GM18508 (cell line): Measurements from ENCODE around the gene FGB.

ENCODE experiments used
- ATAC-seq: cut with Tn5 transposase; IDR thresholded peaks from one replicate; pipeline ENCODE4 v1.9.1; 2021; ENCODE audit warnings: moderate number of reproducible peaks; ENCODE audit not compliant: insufficient read depth, unreplicated experiment

FGB gene

DNA sequence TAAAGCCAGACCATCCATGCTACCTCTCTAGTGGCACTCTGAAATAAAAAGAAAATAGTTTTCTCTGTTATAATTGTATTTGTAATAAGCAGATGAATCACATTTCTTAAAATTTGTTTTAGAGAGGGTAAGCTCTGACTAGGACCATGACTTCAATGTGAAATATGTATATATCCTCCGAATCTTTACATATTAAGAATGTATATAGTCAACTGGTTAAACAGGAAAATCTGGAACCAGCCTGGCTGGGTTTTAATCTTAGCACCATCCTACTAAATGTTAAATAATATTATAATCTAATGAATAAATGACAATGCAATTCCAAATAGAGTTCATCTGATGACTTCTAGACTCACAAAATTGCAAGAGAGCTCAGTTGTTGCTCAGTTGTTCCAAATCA is 1.5 kb downstream of the FGB start:
- ATAC-seq = no peak

GRCh38 chr4:154565704-154566103 is 2.9 kb downstream of the FGB start:
- ATAC-seq = no peak

DNA sequence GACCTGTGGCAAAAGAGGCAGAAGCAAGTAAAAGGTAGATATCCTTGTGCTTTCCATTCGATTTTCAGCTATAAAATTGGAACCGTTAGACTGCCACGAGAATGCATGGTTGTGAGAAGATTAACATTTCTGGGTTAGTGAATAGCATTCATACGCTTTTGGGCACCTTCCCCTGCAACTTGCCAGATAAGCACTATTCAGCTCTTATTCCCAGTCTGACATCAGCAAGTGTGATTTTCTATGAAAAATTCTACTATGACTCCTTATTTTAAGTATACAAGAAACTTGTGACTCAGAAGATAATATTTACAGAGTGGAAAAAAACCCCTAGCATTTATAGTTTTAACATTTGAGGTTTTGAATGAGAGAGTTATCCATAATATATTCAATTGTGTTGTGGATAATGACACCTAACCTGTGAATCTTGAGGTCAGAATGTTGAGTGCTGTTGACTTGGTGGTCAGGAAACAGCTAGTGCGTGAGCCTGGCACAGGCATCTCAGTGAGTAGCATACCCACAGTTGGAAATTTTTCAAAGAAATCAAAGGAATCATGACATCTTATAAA is 3.9 kb downstream of the FGB start:
- no peak for ATAC-seq

DNA sequence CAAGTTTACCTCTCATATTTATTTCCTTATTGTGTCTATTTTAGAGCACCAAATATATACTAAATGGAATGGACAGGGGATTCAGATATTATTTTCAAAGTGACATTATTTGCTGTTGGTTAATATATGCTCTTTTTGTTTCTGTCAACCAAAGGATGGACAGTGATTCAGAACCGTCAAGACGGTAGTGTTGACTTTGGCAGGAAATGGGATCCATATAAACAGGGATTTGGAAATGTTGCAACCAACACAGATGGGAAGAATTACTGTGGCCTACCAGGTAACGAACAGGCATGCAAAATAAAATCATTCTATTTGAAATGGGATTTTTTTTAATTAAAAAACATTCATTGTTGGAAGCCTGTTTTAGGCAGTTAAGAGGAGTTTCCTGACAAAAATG is 6.2 kb downstream of the FGB start:
- no peak for ATAC-seq

- no peak for ATAC-seq
These were observed 6.8 kb downstream of the FGB start for GRCh38 chr4:154569584-154569983.

DNA sequence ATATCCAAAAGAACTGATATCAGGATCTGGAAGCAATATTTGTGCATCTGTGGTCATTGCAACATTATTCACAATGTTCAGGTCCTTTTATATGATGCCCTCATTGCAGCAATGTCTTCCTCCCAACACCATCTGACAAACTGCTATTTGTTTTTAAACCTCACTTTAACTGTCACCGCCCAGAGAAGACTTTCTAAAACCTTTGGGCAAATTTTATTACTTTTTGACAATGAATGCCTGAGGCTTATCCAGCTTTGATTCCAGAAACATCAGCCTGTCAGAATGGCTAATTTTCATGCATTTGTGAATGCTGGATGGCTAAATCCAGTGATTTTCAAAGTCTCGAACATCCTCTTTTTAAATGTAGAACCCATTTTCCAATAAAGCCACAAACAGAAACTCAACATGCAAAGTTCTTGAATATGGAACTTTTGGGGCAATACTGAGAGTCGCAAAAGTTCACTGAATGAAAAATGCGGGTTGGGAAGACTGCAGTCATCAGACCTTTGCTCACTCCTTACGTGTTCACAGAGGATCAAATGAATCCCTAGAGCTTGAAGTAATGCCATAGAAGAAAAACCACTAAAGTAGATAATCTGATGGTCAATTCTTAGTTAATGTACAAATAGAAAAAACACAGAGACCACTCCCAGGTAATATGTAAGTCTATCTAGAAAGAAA is 10.5 kb downstream of the FGB start:
- ATAC-seq = no peak

DNA sequence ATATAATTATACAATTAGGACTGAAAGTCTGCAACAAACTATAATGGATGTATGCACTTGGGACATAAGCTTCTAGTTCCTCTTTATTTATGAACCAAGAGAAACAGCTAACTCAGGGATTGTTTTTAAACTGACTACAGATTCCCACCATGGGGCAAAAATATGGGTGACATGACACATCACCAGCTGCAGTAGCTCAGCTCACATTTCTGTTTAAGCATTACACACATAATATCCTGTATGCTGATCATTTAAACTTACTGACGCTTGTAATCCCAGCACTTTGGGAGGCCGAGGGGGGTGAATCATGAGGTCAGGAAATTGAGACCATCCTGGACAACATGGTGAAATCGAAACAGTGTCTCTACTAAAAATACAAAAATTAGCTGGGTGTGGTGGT is 11.5 kb downstream of the FGB start:
- ATAC-seq = no peak

GRCh38 chr4:154577324-154577723 is 14.5 kb downstream of the FGB start:
- no peak for ATAC-seq

- ATAC-seq = no peak
These were observed 16.1 kb downstream of the FGB start for GRCh38 chr4:154578919-154579318.

DNA sequence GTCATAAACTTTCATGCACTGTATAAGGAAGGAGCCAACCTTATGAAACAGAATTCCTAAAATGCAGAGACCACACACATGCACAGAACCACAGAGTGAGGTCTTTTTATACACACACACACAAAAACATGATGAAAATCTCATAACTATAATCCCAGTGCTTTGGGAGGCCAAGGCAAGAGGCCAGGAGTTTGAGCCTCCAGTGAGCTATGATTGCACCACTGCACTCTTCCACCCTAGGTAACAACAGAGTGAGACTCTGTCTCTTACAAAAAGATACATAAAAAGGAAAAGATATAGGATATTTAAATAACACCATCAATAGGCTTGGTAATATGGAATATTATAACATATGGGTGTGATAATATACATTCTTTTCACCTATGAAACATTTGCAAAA is 17.1 kb downstream of the FGB start:
- ATAC-seq = no peak

GRCh38 chr4:154582723-154583122 is 19.9 kb downstream of the FGB start:
- ATAC-seq = no peak

- ATAC-seq = no peak
These were observed 20.4 kb downstream of the FGB start for GRCh38 chr4:154583230-154583629.

- no peak for ATAC-seq
These were observed 20.9 kb downstream of the FGB start for GRCh38 chr4:154583677-154584076.

- no peak for ATAC-seq
These were observed 21.4 kb downstream of the FGB start for GRCh38 chr4:154584259-154584658.

- no peak for ATAC-seq
These were observed 22.7 kb downstream of the FGB start for GRCh38 chr4:154585369-154586018.

DNA sequence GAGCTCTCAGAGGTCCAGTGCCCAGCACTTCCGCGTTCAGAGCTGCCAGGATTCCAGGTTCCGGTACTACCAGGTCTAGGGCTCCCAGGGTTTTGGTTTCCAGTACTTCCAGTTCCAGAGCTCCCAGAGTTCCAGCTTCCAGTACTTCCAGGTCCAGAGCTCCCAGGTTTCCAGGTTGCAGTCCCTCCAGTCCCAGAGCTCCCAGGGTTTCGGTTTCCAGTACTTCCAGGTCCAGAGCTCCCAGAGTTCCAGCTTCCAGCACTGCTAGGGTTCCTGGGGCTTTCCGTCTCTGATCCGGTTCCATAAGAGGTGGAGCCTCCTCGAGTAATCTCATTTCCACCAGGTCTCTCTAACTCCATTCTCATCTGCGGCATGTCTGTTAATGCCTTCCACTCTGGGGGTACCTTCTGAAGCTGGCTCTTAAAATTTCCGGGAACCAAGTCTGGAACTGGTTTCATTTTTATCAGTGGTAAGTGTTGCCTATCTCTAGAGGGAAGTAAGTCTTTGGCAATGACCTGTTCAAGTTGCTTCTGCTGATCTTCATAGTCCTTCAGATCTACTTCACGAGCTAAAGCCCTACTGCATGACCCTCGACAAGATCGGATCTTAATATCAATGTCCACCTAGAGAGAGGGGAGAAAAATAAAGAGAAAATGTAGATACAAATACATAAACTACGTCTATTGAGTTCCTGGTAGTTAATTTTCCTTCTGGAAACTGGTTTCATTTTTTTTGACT is 23.7 kb downstream of the FGB start:
- ATAC-seq = no peak

DNA sequence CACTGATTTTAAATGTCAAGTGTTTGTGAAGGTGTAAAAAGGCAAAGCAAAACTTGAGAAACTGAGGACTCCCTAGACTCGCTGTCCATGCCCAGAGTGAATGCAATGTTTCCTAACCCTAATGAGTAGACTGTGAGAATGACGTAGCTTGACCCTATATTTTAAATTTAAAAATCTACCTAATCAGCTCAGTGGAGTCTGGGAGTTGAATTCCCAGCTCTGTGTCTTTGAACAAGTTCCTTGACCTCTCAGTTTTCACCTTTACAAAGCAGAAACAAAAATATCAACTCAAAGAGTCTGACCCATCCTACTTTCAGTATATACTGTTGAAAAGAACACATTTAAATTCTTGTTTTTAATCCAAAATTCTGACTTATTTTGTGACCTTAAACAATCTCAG is 25.4 kb downstream of the FGB start:
- ATAC-seq = no peak

DNA sequence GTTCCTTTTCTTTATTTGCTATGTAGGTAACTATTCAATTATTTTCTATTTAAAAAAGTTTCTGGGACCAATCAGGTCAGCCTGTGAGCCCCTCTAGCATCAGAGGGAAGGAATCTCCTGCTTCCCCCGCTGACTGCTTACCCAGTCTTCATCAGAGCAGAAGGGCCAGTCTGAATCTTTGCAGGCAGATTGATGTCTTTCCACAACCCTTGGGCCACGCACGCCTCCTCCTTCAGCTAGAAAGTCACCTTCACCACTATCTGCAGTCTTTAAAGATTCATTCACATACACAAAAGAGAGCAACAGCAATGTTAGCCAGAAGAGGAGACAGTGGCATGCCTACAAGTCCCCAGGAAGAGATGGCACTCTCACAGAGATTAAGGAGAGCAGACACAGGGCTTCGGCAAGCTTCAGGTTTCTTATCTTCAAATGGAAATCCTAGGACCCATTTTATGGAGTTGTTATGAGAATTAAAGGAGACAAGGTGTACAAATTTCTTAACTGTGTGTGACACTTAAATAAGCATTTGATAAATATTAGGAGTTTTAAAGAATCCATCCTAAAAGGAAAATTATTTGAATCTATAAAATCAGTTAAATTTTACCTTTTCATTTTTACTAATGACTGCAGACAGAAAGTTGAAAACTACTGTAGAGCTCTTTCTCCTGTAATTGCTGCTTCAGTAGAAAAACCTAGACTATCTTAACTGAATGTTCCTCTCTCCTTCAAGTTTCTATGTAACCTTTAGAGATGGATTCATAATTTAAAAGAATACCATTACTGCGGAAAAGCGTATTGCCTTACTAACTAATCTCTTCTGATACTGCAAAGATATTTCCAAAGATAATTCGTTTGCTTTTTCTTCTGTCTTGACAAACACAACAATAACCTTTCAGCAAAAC is 26.7 kb downstream of the FGB start:
- ATAC-seq = no peak

GRCh38 chr4:154590329-154591006 is 27.7 kb downstream of the FGB start, which contains the start of gene FGA:
TSS of gene FGA (minus strand) at chr4:154590742. CDS start at chr4:154590687, 55 bp downstream.
- no peak for ATAC-seq

- no peak for ATAC-seq
These were observed 29.1 kb downstream of the FGB start for GRCh38 chr4:154591890-154592289.
